Dermis microvascular lymphatic vessel endothelial cell (primary cell): ENCODE results near the gene SH2B2. TPM values are rescaled to one million over a fixed set of nuclear protein-coding genes. Genes with fewer than 3 reads are reported as not detected.

ENCODE experiments used
- DNase-seq, 2 donors: peaks; one replicate each; pipeline versions ENCODE4 v3.0.0 to v3.0.0-alpha.2; 2010; ENCODE audit warnings: low read depth in 2 of 2
- total RNA-seq: library from RNA; depleted of rRNA; stranded (reverse); fragments of >200 nt; gene quantifications from 2 replicates; pipeline ENCODE4 v1.2.1, GENCODE V29; 2014

The SH2B2 gene
- 0.51 and 0.76 TPM in 2 replicates for total RNA-seq

DNA sequence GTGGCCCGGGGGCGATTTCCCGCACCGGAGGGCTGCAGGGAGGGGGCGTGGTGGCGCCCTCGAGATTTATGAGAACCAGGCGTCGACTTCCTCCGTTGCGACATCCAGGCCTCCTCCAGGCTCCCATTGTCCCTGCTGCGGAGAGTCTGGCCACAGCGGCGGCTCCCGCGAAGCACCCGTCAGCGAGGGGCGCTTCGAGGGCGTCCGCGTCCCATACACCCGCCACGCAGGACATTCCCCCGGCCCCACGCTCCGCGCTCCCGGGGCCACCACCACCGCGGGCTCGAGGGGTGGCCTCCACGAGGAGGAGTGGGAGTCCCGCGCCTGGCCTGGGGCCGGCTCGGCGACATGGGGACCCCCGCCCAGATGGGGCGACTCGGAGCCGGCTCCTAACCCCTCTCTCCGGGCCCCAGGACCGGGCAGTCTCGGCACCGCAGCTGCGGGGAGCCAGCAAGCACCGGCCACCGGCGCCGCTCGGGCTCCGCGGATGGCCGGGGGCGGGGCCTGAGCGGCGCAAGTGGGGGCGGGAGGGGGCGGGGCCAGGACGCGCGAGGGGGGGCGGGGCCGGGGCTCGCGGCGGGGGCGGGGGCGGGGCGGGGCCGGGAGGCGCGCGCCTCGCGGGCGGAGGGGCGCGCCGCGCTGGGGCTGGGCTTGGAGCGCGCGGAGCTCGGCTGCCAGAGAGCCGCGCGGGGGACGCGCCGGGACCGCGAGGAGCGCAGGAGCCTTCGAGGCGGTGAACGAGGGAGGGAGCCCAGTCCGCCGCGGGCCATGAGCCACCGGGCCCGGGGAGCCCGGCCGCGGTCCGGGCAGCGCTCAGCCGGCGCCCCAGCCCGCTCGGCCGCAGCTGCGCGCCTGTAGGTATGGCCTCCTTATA lies at the start of gene SH2B2:
Gene SH2B2, plus strand, starts transcription at position 632 of the 874 bp plus-strand sequence. CDS start 13,683 bp downstream, outside the sequence.
- DNase-seq: peak in 1 of 2 donors; percentile 47

DNA sequence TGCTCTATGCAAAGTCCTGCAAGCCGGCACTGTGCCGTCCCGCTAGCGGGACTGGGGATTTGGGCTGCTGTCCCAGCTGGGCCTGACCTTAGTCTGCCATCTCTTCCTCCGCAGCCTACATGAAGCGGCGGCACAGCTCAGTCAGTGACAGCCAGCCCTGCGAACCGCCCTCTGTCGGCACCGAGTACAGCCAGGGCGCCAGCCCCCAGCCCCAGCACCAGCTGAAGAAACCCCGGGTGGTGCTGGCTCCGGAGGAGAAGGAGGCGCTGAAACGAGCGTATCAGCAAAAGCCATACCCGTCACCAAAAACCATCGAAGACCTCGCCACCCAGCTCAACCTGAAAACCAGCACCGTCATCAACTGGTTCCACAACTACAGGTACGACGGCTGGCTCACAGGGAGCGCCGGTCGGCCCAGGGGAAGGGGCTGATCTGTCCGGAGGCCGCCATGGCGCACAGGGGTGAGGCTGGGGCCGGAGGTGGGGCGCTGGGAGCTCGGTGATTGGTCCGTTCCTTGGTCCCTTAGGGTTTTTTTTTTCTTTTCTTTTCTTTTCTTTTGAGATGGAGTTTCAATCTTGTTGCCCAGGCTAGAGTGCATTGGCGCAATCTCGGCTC lies 47.4 kb upstream of the SH2B2 start:
- no peak for DNase-seq

DNA sequence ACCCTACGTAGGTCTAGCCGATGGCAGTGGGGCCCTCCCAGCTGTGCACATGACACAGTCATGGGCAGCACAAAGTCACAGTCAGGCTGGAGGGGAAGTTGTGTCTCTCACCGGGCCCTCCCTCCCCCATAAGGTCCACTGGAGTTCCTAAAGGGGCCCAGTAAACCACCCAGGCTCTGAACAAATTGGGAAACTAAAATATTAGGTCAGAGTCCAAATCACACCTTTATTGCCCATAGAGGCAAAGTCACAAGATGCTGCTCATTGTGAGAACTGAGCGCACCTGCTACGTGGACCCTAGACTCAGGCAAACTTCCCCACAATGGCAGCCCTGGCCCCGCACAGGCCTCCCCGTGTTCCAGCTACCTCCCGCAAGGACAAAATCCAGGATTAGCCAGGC lies 45.2 kb upstream of the SH2B2 start:
- no peak for DNase-seq

DNA sequence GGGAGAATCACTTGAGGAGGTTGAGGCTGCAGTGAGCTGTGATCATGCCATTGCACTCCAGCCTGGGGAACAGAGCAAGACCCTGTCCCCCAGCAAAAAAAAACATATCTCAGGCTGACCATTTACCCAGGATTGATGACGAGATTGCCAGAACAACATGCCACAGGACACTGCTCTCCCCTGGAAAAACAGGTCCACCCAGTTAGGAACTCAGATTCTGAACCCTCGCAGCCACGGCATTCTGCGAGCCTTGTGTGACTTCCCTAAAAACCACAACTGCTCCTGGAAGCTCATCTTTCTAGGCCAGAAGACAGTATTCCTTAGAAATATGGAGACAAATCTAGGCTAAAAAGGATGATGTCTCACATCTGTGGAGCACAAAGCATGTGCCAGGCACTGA lies 42.1 kb upstream of the SH2B2 start:
- DNase-seq: no peak

DNA sequence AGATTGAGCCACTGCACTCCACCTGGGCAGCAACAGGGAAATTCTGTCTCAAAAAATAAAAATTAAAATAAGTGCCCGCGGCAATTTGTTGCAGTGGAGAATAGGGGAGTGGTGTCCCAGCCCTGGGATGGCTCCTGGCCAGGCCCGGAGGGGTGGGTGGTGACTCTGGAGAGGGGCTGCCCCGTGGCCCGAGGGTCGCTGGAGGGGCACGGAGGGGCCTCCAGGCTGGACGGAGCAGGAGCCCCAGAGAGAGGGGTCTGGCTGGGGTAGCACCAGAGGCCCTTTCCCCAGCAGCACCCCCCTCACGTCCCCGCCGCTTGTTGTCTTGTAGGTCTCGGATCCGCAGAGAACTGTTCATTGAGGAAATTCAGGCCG lies 38.6 kb upstream of the SH2B2 start:
- DNase-seq: no peak

DNA sequence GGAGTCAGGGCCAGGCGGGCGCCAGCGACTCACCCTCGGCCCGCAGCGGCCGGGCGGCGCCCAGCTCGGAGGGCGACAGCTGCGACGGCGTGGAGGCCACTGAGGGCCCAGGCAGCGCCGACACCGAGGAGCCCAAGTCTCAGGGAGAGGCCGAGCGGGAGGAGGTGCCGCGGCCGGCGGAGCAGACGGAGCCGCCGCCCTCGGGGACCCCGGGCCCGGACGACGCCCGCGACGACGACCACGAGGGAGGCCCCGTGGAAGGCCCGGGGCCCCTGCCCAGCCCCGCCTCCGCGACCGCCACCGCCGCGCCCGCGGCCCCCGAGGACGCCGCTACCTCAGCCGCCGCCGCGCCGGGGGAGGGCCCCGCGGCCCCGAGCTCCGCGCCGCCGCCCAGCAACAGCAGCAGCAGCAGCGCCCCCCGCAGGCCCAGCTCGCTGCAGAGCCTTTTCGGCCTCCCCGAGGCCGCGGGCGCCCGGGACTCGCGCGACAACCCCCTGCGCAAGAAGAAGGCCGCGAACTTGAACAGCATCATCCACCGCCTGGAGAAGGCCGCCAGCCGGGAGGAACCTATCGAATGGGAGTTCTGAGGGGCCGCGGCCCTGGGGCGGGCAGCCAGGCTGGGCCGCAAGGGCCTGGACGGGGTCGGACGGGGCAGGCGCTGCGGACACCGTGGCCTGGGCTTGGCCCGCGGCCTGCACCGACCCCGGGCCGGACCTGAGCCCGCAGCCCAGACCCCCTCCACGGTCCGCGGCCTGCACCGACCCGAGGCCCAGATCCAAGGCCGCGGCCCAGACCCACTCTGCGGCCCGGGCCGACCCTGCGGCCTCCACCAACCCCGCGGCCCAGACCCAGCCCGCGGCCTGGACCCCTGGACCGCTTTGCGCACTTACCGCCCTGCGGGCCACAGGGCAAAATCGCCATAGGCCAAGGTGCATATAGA lies 37.9 kb upstream of the SH2B2 start:
- no peak for DNase-seq

DNA sequence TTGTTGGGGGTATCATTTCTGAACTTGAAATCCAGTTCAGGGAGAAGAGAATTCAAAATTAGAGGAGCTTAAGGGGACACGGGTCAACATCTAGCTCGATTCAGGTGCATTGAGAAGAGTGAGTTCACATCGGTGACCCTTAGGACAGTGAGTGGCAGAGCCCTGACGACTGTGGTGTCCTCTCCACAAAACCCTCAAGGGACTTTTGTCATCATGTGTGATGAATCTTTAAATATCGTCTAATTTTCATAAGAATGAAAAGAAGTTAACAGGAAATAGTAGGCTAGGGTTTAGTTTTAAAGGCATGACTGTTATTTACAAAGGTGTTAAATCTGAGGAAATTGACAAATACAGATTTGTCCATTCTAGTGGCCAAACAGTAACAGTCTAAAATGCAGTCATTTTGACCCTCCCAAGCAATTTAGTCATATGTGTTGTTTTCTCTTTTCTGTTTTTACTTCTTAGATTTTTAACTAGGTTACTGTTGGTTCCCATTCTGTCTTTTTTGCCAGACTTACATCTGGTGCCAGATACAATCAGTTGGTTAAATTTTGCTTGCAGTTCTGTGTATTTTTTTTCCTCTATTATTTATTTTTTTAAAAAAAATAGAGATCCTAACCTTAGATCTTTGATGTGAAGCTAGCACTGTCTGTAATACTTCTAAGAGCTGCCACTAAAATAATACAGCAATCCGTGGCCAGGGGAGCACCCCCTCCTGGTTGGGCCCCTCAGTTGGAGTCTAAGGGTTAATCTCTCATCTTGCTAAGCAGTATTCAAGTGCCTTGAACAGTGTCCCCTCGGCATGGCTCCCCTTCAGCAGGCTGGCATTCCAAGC lies 34.9 kb upstream of the SH2B2 start:
- DNase-seq: no peak

DNA sequence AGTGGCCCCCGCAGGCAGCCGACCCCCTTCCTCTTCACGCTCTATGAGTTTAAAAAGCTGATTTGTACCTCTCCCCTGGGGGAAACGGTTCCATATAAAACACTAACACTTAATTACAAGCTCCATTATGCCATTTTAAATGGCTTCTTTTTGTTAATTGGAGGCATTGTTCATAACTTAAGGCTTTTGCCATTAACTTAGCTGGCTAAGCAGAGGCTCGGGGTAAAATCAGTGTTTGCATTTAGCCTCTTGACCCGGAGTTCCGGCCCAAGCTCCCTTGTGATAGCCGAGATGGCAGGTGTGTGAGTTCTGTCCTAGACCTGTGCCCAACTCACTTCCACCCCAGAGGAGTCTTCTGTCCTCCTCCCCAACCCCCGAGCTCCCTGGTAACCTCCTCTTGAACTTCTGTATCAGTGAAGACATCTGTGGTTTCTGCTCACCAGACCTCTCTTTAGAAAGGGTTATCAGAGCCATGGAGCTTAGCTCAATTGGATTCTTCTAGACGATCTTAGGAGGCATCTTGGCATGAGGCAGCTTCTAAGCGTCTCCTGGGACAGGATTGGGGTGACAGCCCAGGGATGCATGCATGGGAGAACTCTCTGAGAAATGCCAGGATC lies 34.2 kb upstream of the SH2B2 start:
- DNase-seq: no peak

DNA sequence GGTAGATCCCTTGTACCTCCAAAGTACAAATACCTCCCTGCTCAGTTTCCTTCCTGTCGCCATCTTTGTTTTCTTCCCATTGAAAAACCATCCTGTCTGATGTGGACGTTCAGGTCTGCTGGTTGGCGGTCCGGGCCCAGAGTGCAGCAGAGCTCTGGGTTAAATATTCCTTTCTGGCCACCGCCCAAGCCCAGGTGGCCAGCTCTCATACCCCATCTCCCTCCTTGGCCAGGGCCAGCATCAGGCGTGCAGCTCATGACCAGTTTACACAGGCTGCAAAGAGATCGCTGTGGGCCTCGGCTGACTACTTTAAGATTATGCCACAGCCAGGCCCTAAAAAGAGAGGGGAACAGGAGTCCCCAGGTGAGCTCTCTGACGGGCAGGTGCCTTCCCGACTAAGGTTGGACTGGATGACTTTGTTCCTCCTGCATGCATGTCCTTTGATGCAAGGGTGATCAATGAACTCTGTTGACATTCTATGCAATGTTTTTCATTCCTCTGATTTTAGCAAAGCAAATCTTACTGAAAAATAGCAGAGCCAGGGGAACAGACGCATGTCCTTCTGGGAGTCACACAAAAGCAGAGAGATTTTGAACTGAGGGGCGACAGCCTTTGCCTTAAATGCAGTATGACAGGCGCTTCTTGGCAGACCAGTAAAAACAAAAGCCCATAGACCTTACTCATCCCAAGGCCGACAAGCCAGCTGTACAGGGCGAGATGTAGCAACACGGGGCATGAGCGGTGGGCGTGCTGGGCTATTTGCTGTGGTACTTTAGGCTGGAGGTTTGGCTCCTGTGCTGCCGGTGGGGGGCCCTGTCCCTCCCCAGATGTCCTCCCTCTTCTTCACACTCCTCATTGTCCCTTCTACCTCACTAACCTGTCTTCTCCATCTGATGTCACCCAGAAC lies 33.3 kb upstream of the SH2B2 start:
- DNase-seq: no peak

DNA sequence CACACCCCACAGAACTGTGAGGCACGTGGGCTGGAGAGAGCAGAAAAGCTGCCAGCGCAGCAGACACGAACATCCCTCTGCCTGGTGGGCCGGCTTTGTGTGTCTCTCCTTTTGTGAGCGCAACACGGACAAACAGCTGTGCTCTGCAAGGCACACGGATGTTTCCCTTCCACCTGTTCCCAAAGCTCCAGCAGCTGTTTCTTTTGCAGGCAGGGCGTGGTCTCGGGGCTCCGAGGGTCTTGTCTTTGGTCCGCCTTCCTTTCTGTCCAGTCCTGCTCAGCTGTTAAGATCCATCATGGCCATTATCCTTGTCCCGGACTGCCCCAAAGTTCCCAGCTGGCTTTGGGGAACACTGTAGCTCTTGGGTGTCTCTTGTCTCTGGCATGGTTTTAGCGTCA lies 32.7 kb upstream of the SH2B2 start:
- DNase-seq: no peak

DNA sequence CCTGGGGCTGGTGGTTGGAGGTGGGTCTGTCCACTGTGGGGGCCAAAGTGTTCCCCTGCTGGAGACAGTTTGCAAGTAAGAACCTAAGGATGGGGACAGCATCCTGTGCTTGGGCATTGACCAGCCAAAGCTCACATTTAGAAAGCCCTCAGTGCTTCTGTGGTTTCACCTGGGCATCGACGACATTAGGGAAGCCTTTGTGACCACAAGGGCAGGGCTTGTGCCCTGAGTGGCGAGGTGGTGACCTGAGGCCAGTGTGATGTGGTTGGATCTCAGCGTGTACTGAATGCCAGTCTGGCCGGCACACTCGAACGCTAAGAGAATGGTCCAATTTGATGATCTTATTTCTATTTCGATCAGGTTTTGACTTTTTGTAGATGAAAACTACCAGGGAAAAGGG lies 32.1 kb upstream of the SH2B2 start:
- no peak for DNase-seq

DNA sequence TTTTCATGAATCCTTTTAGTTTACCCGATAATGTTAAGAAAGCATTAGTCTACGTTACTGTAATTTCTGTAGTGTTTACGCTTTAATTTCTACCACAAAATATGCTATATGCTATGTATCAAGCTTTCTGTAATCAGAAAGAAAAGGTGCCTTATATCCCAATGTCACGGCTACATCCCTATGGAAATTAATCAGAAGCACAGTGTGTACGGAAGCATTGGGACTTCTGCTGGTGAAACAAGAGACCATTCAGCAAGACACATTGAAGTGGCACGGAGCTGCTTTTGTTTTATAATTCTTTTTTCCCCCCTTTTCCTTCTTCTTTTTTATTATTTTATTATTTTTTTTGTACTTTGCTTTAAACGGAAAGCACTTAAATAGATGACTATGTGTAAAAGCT lies 31.2 kb upstream of the SH2B2 start:
- no peak for DNase-seq

DNA sequence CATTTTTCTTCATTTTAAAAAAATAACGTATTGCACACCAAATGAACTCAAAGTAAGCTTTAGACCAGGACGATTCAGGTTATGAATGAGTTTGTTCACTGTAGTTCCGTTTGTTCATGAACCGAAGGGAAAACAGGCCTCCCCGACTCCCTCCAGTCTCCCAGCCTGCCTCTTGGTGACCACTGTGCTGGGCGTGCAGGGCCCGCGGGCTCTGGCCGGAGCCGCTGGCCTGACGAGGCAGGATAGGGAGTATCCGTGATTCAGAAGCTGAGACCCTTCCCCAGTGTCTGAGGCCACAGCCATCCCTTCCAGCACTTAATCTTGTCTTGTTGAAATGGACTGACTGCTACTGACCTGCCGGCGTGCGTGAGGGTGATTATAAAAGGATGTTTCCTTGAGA lies 30.8 kb upstream of the SH2B2 start:
- no peak for DNase-seq

DNA sequence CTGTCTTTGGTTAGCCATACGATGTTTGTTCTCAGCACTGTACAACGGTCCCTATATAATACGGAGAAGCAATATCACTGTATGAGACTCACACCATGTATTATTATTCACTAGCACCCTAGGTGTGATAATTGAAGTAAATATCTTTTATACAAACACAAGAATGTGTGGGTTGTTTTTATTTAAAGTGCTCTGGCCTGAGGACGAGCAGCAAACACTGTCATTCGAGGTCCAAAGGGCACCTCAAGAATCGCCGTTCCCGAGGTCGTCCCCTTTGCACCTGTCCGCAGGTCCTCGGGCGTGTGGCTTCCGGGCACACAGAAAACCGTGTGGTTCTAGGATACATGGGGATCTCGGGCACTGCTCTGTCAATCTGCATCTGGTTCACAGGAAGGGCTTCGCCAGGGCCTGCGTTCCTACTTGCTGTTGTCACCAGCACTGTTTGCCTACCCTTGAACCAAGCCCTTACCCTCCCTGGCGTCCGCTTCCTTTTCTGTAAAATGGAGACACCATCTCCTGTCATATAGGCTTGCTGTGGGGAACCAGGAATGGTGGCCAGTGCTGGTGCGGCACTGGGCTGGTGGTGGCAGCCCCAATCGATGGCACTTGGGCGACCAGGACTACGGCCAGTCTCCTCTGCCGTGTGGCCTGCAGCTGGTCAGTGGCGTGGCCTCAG lies 28.5 kb upstream of the SH2B2 start:
- DNase-seq: no peak

DNA sequence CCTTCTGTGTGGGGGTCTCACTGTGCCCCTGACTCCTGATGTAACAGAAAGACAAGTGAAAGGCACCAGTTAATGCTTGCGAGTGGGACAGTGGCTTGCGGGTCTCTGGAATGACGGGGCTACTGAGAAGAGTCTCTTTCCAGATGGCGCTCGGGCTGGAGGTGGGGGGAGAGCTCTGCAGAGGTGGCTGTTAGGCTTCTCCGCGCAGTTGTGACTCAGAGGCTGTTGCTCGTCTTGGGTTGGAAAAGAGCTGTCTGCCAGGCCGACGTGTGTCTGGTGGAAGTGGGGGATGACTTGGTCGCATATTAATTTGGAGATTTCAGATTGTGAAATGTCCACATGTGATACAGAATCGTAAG lies 27.9 kb upstream of the SH2B2 start:
- DNase-seq: no peak

DNA sequence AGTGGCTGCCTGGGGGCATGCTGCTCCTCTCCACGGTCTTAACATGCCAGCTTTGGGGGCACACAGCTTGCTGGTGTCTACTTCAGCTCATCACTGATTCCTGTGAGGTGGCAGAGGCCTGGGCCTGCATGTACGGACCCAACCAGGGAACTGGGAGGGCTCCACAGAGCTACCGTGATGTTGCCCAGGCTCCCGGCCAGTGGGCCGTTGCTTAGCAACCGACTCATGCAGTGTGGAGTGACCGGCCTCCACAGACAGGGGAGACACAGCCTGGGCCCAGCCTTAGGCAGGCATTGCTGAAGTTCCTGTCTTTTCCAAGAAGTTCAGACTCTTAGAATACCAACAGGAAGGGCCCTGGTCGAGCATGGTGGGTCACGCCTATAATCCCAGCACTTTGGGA lies 25.8 kb upstream of the SH2B2 start:
- DNase-seq: no peak

DNA sequence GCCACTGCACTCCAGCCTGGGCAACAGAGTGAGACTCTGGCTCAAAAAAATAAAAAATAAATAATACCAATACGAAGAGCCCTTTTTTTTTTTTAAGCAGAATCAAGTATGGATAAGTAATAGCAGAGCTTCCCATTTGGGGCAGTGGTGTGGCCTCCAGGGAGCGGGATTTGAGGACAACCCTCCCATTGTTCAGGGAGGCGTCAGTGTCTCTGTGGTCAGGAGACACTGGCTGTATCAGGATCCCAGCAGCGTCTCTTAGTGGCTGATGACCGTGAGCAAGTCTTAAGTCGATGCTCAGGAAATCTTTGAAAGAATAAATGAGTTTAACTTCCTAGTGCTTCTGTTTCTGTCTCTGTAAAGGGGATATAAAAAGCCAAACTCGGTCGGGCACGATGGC lies 25.2 kb upstream of the SH2B2 start:
- DNase-seq: no peak

DNA sequence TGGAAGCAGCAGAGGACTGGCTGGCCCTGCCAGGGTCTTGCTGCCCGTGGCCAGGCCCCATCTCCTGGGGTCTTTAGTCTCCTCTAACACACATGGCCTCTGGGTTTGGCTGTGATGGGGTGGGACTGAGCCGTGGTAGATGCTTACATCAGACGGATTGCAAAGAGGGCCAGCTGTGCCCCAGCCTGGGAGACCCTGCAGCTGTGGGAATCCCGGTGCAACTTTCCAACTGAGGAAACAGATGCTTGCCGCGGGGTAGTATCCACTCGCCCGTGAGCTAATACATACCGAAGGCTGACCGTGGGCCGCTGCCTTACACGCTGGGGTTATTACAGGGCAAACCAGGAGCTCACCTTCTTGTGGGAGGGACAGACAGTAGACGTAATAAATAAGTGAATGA lies 24.1 kb upstream of the SH2B2 start:
- DNase-seq: no peak

DNA sequence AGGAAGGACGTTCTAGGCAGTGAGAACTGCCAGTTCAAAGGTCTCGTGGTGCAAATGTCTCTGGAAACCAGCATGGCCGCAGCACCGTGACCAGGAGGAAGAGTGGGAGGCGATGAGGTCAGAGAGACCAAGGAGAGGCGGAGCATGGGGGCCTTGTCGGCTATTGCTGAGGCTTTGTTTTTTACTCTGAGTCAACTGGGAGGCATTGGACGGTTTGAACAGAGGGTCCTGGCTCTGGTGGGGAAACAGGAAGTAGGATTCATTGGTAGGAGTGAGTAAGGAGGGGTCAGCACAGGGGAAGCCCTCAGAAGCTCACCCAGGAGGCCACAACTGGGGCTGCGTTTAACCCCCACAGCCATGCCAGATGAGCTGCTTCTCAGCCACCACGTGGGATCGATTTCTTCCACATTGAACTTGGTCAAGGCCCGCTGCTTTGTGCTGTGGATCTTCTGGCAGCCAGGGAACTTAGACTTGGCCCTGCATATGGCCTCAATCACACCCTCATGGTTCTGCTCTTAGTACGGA lies 22.2 kb upstream of the SH2B2 start:
- no peak for DNase-seq
